Right lung (tissue), 5 donors: ENCODE data around the gene FAM162A. TPM values are rescaled to one million over a fixed set of nuclear protein-coding genes. Genes with fewer than 3 reads are reported as not detected.
"Not testable (repeated sequence)": the region's sequence is repeated elsewhere in the genome, so short reads cannot be mapped to it uniquely, and the experiment has no call there.

ENCODE experiments used
- DNase-seq, 2 donors: peaks; one replicate each; pipeline ENCODE4 v3.0.0-alpha.2; 2013
- polyA plus RNA-seq, 5 donors: library from polyadenylated mRNA; unstranded; fragments of 120-200 nt; gene quantifications; one replicate each; pipeline versions ENCODE4 v1.2.1 to v1.2.3, GENCODE V29; 2013; ENCODE audit warnings: inconsistent platforms in 1 of 5, low replicate concordance in 1 of 5; ENCODE audit not compliant: insufficient read length in 5 of 5, insufficient read depth in 1 of 5

The FAM162A gene
- polyA plus RNA-seq, 5 donors = 35.8 to 54.4 (median 42.9) TPM

GRCh38 chr3:122415104-122415744 is 31.2 kb downstream of the FAM162A start:
- DNase-seq = peak; percentile 28 to 40

- DNase-seq = peak; percentile 97 to 98
These were observed 32.0 kb downstream of the FAM162A start, which contains the start of gene WDR5B for GRCh38 chr3:122415762-122416654. Gene WDR5B (minus strand): TSS chr3:122416062. CDS start chr3:122415528, 534 bp downstream.

GRCh38 chr3:122416966-122417365 is 33.0 kb downstream of the FAM162A start:
- DNase-seq = no peak

- no peak for DNase-seq
These were observed 37.1 kb downstream of the FAM162A start for GRCh38 chr3:122421101-122421500.

GRCh38 chr3:122421836-122422235 is 37.9 kb downstream of the FAM162A start:
- DNase-seq = no peak

GRCh38 chr3:122427857-122428471 is 44.0 kb downstream of the FAM162A start:
- no peak for DNase-seq

- no peak for DNase-seq
These were observed 46.4 kb downstream of the FAM162A start for GRCh38 chr3:122430371-122430770.

GRCh38 chr3:122435950-122436349 is 52.0 kb downstream of the FAM162A start:
- DNase-seq = no peak

GRCh38 chr3:122443090-122443489 is 59.1 kb downstream of the FAM162A start:
- no peak for DNase-seq

- not testable (repeated sequence) for DNase-seq
These were observed 59.9 kb downstream of the FAM162A start for GRCh38 chr3:122443762-122444490.

- not testable (repeated sequence) for DNase-seq
These were observed 60.5 kb downstream of the FAM162A start for GRCh38 chr3:122444491-122444887.

GRCh38 chr3:122448218-122448617 is 64.2 kb downstream of the FAM162A start:
- not testable (repeated sequence) for DNase-seq

- DNase-seq = no peak
These were observed 67.4 kb downstream of the FAM162A start for GRCh38 chr3:122451371-122451770.

- DNase-seq = no peak
These were observed 72.1 kb downstream of the FAM162A start for GRCh38 chr3:122456074-122456473.

- no peak for DNase-seq
These were observed 73.7 kb downstream of the FAM162A start for GRCh38 chr3:122457706-122458105.

- peak in 1 of 2 donors; percentile 17 for DNase-seq
These were observed 75.0 kb downstream of the FAM162A start for GRCh38 chr3:122458992-122459391.

- DNase-seq = no peak
These were observed 77.8 kb downstream of the FAM162A start for GRCh38 chr3:122461806-122462205.
